C4-2B (cell line): ENCODE measurements around the gene AICDA.

Source experiments
- ZFX ChIP-seq: fragments of 450-650 bp; IDR thresholded peaks from 2 replicates; pipeline ENCODE4 v1.6.1; 2017
- TF ChIP-seq, protein P1 (sequence below): fragments of 450-650 bp; conservative IDR thresholded peaks from 2 replicates; pipeline ENCODE4 v1.5.1; 2017; ENCODE audit warnings: mild to moderate bottlenecking

DNA sequence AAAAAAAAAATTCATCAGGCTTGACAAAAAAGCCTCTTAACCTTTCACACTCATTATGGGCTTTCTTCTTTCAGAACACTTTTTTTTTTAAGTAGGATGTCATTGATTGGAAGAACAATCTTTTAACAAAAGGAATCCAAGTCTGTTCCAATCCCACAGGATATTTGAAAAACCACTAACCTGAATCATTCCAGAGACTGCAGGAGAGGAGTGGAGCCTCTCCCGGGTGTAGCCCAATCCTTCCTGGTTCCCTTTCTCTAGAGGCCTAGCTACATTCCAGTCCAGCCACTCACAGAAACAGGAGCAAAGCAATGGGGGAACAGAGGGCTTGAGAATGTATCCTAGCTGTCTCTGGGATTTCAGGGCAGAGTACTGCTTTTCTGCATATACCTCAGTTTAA lies 45.7 kb upstream of the AICDA start:
- TF ChIP-seq, protein P1, sequence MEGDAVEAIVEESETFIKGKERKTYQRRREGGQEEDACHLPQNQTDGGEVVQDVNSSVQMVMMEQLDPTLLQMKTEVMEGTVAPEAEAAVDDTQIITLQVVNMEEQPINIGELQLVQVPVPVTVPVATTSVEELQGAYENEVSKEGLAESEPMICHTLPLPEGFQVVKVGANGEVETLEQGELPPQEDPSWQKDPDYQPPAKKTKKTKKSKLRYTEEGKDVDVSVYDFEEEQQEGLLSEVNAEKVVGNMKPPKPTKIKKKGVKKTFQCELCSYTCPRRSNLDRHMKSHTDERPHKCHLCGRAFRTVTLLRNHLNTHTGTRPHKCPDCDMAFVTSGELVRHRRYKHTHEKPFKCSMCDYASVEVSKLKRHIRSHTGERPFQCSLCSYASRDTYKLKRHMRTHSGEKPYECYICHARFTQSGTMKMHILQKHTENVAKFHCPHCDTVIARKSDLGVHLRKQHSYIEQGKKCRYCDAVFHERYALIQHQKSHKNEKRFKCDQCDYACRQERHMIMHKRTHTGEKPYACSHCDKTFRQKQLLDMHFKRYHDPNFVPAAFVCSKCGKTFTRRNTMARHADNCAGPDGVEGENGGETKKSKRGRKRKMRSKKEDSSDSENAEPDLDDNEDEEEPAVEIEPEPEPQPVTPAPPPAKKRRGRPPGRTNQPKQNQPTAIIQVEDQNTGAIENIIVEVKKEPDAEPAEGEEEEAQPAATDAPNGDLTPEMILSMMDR, result no peak
- no peak for TF ChIP-seq ZFX
